ENCODE results near the gene ZNF487. TPM values are rescaled to one million over a fixed set of nuclear protein-coding genes. Genes with fewer than 3 reads are reported as not detected.

The ZNF487 gene
- total RNA-seq, 1 experiment from 2014 or later: 4.0 TPM

GRCh38 chr10:43393606-43394360 is 43.1 kb upstream of the ZNF487 start:
- Histone ChIP-seq H3K4me2 (ENCODE audit: low read length) (no peak overlapping the region), H3K9ac (ENCODE audit: low read length) (0 out of 2 replicates have a peak overlapping the region, but pooled peaks have one; percentile 29), H2AFZ (ENCODE audit: low read depth, low read length, poor library complexity, severe bottlenecking) (no peak overlapping the region), H3K79me2 (ENCODE audit: insufficient read depth, low read length) (peaks cover 99% of the 10 kb centered on the region), H3K36me3 (ENCODE audit: control insufficient read depth in 1 of 2, insufficient read depth in 2 of 2, low read length in 2 of 2) (peaks cover 40 to 79% of the 10 kb centered on the region in 2 experiments), H3K9me3 (ENCODE audit: control insufficient read depth in 1 of 2, insufficient read depth in 1 of 2, low read depth in 1 of 2, low read length in 2 of 2) (no peaks in the 10 kb centered on the region), H3K4me1 (ENCODE audit: control insufficient read depth in 1 of 2, insufficient read depth in 2 of 2, low read length in 2 of 2) (peaks cover 9 to 37% of the 10 kb centered on the region in 2 experiments), H3K4me3 (replicated peaks in 1 of 2; ENCODE audit: low read depth in 1 of 2, low read length in 2 of 2) (no peak overlapping the region), H4K20me1 (ENCODE audit: insufficient read depth) (peaks cover 35% of the 10 kb centered on the region; the same call in 1 of the 2 replicates), H3K9me2 (ENCODE audit: insufficient read depth) (no peaks in the 10 kb centered on the region), H3K27ac (ENCODE audit: low read depth, low read length) (peak overlapping the region; percentile 96; the same call in 1 of the 2 replicates), H3K27me3 (ENCODE audit: insufficient read depth, low read length) (no peaks in the 10 kb centered on the region)
- ATAC-seq: no peak
- DNase-seq (ENCODE audit: low read depth, low spot score): no peak
- TF ChIP-seq ZNF274 (IDR thresholded peaks at IDR 0.05; ENCODE audit: low read depth, low read length): no peak
- TF ChIP-seq POLR2A (IDR thresholded peaks at IDR 0.05; ENCODE audit: borderline replicate concordance, extremely low read depth, insufficient read depth, insufficient read length): no peak
- TF ChIP-seq TCF7L2 (IDR thresholded peaks at IDR 0.05; ENCODE audit: borderline replicate concordance, extremely low read depth, insufficient read depth, insufficient read length): no peak
- TF ChIP-seq EGR1 (IDR thresholded peaks at IDR 0.05; ENCODE audit: low read depth): no peak
- TF ChIP-seq SRF (IDR thresholded peaks at IDR 0.05; ENCODE audit: low read depth): no peak
- TF ChIP-seq YY1 (IDR thresholded peaks at IDR 0.05; ENCODE audit: extremely low read depth, insufficient replicate concordance, low read depth, low read length): no peak
- TF ChIP-seq FOSL1 (IDR thresholded peaks at IDR 0.05; ENCODE audit: low read depth): no peak
- TF ChIP-seq EZH2phosphoT487 (IDR thresholded peaks at IDR 0.05; ENCODE audit: borderline replicate concordance): no peak
- TF ChIP-seq ZBTB33 (IDR thresholded peaks at IDR 0.05; ENCODE audit: extremely low read depth, insufficient replicate concordance, low read length): no peak
- no peak for TF ChIP-seq SP1 (IDR thresholded peaks at IDR 0.05; ENCODE audit: low read depth)
- TF ChIP-seq RAD21 (IDR thresholded peaks at IDR 0.05; ENCODE audit: low read depth): no peak
- no peak for TF ChIP-seq JUND (IDR thresholded peaks at IDR 0.05)
- TF ChIP-seq SIN3A (IDR thresholded peaks at IDR 0.05; ENCODE audit: low read depth): no peak
- no peak for TF ChIP-seq POLR2AphosphoS5 (IDR thresholded peaks at IDR 0.05; ENCODE audit: low read depth, low read length)
- no peak for TF ChIP-seq CEBPB (IDR thresholded peaks at IDR 0.05; ENCODE audit: low read depth)
- no peak for TF ChIP-seq MAX (IDR thresholded peaks at IDR 0.05)
- TF ChIP-seq ZFX (IDR thresholded peaks at IDR 0.05): no peak
- TF ChIP-seq REST (IDR thresholded peaks at IDR 0.05; ENCODE audit: low read depth): no peak
- no peak for TF ChIP-seq CTCF (IDR thresholded peaks at IDR 0.05 in 2 of 3, conservative IDR thresholded peaks at IDR 0.05 in 1 of 3; ENCODE audit: borderline replicate concordance in 1 of 3, insufficient read depth in 1 of 3, low read depth in 2 of 3, low read length in 2 of 3)
- TF ChIP-seq CBX3 (IDR thresholded peaks at IDR 0.05; ENCODE audit: low read depth): no peak
- no TSS peak for BruUV-seq (replicated peaks)
- intact Hi-C loops (cut with micrococcal nuclease): no loop called here
- CTCF ChIA-PET: no interaction called here
- POLR2A ChIA-PET: no interaction called here
- RAD21 ChIA-PET (ENCODE audit: low non-redundant PET in 1 of 2, low total read pairs in 2 of 2, uncharacterized antibody in 2 of 2, unreplicated experiment in 2 of 2): no interaction called here

Data from HCT116 (cell line).